ENCODE data around the gene CELF4.
"Not testable (repeated sequence)": the region's sequence is repeated elsewhere in the genome, so short reads cannot be mapped to it uniquely, and the experiment has no call there.

Gene CELF4

DNA sequence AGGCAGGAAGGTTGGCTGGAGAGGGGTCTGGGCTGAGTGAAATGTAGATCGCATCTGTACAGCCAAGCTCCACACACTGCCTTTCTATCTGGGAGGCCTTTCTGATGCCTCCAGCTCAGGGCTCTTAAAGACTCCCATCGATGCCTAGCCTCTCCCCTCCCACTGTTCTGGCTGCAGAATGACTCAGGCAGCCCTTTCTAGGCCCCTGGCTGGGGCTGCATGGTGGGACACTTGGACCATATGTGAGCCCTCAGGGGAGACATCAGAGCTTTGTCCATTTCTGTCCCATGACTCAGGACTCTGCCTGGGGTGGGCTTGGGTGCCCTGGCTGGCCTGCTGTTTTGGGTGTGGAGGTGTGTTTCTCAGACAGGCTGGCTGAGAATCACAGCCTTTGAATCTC is 101.3 kb downstream of the CELF4 start:
- DNase-seq (ENCODE audit: low spot score), result no peak

DNA sequence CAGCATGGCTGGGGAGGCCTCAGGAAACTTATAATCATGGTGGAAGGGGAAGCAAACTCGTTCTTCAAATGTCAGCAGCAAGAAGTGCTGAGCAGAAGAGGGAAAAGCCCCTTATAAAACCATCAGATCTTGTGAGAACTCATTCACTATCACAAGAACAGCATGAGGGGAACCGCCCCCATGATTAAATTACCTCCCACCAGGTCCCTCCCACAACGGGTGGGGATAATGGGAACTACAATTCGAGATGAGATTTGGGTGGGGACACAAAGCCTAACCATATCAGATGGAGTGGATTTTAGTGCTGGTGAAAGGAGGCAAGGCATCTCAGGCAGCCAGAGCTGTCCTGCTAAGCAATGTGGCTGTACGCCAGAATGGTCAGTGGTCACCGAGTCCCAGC is 104.3 kb downstream of the CELF4 start:
- DNase-seq (ENCODE audit: low spot score), result not testable (repeated sequence)

DNA sequence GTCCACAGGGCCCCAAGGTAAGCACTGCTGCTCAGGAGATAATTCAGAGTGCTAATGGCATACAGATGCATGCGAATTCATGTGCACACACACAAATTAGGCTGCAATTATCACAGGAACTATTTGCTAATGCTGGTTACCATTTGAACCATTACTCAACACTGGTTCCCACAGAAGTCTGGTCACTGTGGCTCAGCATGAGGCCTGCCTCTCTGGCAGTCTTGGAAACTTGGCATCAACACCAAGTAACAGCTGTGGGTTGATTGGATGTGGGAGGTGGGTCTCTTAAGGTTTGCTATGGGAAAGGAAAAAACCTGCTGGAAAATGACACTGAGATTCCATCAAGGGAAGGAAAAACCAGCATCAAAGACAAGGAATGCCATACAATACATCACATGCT is 105.0 kb downstream of the CELF4 start:
- DNase-seq (ENCODE audit: low spot score), result no peak

DNA sequence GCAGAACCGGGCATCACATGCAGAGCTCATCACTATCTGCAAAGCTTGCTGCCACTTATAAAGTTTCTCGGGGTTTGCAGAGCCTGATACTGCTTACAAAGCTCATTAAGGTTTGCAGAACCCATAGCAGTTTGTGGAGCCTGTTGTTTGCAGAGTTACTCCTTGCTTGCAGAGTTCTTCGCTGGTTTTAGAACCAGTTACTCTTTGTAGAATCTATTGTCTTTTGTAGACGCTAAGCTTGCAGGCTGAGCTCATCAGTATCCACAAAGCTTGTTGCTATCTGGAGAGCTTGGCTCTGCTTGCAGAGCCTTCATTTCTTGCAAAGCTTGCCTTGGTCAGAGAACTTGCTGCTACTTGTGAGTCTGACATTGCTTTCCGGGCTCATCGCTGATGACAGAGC is 106.9 kb downstream of the CELF4 start:
- DNase-seq (ENCODE audit: low spot score), result no peak

DNA sequence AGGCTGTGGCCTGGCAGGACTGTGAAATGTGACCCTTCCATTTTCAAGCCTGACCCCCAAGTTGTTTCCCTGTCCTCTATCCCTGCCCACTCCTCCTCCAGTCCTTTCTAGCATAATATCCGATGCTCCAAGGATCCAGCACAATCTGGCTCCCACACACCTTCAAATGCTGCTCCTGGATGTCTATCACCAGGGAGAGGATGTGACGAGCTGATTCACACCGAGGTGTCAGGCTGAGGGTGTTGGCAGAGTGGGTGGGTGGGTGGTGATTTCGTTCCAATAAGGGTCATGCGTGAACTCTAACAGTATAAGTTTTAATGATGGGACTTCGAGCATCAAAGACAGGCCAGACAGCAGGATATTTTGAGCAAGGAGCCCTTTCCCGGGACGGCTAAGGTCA is 107.8 kb downstream of the CELF4 start:
- DNase-seq (ENCODE audit: low spot score), result no peak

DNA sequence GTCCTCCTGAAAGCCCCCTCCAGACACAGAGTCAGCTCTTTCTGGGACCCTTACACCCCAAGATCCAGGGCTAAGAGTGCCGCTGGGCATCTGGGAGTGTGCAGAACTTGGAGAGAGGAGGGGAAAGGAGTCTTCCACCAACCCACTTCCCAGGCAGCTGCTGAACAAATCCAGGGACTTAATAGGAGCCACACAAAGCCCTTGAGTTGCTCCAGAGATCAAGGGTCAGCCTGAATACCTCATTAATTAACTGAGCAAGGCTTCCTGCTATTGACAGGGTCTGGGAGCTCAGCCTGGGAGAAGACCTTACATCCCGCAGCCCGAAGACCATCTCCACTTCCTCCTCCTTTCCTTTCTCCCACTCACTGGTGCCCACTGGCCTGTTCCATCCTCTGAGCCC is 108.3 kb downstream of the CELF4 start:
- no peak for DNase-seq (ENCODE audit: low spot score)

DNA sequence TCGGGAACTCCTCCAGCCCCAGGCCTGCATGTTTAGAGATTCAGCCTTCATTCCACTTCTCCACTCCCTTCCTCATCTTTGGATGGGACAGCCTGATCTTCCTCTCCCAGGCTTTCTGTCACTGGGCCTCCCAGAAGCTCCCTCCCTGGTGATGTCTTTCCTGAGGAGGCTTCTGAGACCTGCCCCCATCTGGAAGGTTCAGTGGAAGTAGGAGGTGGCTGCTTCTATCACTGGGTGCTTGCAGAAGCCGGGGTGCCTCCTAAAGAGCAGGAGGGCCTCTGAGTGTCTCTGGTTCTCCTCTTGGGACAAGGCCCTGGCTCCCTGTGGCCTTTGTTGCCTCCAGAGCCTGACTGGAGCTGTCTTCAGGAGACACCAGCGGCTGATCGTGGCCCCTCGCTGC is 108.7 kb downstream of the CELF4 start:
- no peak for DNase-seq (ENCODE audit: low spot score)

DNA sequence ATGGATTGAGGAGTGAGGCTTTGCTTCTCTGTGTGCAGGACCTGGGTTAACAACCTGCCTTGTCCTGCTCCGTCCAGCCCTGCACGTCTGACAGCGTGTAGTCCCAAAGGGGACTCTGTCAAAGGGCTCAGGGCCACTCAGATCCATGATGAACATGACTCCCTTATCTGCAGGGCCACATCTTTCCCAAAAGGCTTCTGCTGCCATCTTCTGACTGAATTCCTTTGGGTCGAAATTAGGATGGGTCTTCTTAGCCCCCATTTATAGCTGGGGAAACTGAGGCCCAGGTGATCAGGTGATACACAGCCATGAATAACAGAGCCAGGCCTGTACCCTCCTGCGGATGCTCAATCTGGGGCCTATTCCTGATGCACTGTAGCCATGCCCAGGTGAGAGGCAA is 109.2 kb downstream of the CELF4 start:
- no peak for DNase-seq (ENCODE audit: low spot score)

DNA sequence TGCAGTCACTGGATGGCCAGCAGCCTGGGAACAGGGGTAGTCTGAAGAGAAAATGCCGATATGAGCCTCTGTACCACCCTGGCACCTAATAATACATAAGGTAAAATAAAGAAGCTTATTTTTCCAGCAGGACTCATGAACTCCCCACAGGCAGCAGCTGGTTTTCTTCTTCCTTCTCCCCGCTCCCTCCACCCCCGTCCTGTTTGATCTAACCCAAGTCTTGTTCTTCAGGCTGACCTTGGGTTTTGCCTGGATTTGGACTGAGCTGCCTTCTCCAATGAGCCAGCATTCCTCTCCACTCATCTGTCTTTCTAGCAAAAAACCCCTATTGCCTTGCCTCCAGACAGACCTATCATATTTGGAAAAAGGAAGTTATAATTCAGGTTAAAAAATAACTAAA is 111.8 kb downstream of the CELF4 start:
- no peak for DNase-seq (ENCODE audit: low spot score)

DNA sequence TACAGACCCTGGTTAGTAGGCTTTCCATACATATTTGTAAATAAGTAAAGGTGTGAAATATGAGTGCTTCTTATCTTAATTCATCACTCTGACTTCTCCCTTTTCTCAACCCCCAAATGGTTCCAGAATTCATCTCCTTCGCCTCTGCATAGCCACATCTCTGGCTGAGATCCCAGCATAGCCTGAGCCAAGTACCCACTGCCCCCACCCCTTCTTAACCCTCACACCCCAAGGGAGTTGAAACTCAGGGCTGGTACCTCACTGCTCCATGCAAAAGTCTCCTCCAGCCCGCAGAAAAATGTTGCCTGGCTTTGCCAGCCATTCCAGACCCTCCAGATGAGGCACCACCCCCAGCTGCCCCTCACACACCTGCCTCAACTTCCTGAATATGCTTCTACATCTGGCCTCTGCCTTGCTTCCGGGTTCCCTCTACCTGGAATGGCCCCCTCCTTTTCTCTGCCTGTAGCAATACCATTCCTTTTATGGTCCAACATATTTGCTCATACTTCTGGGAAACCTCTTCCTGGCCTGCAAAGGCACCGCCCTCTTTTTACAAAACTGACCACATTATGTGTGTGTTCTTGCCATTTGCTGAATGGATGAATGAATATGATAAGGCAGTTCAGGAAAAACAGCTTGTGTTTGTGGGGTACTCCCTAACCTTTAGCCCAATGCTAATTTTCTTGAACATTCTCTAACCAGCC is 112.8 kb downstream of the CELF4 start:
- DNase-seq (ENCODE audit: low spot score), result no peak

DNA sequence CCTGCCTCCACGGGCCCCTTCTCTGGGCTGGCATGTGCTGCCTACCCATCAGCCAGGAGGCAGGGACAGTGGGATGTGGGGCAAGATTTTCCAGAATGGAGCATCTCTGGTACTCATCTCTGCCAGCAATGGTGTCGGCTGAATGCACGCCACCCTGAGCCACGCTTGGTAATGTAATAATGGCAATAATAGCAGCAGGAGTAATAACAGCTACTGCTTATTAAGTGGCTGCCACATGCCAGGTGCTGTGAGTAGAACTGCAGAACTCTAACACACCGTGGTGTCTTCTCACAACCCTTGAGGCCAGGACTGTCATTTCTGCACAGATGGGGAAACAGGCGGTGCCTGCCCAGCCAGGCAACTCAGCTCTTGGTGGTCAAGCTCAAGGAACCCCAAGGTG is 113.6 kb downstream of the CELF4 start:
- no peak for DNase-seq (ENCODE audit: low spot score)

DNA sequence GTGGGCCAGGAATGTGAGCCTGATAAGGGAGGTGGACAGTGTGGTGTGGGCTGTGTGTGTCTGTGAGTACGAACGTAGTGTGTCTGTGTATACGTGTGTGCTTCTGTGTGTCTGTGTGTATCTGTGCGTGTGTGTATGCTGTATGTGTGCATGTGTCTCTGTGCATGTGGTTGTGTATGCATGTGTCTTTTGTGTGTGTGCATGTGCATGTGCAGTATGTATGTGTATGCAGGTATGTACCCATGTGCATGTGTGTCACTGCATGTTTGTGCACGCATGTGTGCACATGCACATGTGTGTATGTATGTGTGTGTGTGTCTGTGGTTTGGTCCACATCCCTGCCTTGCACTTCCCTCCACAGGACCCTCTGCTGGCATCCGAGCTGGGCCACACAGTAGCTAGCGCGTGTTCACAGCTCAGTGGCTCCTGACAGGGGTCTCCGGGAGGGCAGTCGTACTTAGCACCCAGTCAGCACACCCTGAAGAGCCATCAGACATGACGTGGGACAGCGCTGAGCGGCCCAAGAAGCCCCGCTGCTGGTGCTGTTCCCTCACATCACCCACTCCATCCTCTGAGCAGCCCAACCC is 114.3 kb downstream of the CELF4 start:
- no peak for DNase-seq (ENCODE audit: low spot score)

DNA sequence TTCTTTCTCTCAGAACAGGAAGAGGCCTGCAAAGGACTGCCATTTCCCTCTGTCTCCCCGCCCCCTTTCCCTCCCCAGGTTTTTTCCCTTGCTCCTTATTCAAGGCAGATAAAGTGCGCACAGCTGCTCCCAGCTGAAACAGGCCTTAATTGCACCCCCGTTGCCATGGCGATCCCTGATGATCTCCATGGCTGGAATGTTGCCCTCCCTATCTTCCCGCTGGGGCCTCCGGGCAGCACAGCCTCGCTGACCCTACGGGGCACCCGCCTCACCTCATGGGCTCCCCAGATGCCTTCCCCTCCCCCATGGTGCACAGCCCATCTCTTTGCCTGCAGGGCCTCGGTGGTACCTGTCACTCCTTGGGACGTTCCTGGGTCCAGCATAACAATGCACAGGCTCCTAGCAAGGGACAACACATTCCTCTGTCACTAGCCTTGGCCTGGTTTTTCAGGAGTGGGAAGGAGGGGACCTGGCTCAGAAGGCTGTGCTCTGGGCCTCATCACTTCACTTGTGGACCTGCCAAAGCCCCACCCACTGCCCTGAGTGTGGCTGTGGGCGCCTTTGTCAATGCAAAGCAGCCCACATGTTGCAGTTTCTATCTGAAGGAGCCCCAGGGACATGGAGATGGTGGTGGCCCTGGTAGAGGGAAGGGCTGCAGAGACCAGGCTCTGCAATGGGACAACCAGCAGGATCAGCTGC is 115.0 kb downstream of the CELF4 start:
- no peak for DNase-seq (ENCODE audit: low spot score)

DNA sequence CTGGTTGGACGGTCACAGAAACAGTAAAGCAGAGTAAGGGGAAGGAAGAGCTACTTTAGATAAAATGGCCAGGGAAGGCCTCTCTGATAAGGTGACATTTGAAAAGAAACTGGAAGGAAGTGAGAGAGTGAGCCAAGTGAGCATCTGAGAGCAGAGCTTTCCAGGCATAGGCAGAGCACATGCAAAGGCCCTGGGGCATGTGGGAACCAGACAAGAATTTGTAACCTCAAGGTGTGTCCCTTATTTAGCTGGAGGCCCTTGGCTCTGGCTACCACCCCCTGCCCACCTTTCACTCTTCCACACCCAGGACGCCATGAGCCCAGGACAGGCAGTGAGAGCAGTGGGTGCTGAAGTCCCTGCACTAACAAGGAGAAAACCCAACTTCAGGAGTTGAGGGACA is 116.0 kb downstream of the CELF4 start:
- no peak for DNase-seq (ENCODE audit: low spot score)

DNA sequence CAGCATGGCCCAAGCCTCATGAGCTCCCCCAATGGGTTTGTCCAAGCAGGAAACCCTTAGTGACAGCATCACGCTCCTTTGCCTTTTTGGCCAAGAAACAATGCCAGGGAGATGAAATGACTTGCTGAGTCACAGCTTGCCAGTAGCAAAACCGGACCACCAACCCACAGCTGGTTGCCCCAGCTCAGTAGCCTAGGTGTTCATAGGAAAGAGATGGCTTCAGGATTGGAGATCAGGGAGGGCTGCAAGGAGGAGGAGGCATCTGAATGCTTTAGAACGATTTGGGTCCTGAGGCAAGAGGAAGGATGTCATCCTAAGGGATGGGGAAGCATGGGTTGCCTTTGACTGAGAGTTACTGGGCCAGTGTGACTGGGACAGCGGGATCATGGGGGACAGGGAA is 116.7 kb downstream of the CELF4 start:
- no peak for DNase-seq (ENCODE audit: low spot score)

DNA sequence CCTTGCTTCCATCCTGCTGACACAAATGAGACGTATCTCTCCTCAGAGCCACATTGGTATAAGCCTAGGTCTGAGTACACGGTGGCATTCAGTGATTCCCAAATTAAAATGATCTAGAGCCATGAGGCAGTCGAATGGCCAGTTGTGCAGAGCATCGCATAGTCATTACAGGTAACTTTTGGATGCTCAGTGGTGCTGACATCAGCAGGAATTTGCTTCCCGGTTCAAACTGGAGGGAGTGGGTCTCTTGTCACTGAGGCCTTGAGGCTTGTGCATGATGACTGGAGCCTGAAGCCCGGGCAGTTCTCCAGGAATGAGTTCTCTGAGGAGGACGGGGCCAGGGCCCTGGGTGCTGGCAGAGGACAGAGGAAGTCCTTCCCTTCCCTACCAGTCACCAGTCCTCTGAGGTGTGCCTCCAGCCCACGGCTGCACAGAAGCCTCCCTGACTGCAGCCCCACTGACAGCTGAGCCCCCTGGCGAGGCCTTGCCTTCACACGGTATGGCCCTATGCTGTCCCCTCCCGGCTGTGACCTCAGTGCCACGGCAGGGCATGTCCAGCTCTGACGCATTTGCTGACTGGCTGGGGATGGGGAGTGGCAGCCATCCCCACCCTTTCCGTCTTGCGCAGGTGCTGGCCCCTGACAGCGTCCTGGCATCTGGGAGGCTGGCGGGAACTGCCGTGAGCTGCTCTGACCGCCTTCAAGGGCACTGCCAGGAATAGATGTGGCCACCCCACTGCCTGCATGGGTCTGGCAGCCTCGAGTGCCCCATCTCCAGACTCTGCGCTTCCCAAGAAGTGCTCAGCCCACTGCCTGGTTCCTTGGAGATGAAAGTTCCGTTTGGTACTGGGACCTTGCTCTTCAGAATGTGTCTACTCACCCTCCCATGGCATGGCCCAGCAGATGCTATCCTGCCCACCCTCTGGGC is 117.4 kb downstream of the CELF4 start:
- no peak for DNase-seq (ENCODE audit: low spot score)

DNA sequence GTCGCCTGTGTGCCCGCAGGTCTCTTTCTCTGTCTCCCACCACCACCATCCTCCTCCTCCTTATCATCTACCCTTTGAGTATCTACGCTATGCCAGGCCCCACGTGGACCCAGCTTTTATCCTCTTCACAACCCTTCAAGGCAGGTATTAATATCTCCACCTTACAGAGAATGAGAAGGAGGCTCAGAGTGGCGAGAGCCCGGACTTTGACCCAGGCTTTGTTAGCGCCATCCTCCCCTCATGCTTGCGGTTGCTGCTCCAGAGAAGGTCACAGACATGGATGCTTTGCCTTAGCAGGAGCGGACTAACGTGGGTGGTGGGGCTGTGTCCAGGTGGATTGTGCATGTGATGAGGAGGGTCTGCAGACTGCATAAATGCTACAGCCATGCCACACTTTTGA is 119.8 kb downstream of the CELF4 start:
- DNase-seq (ENCODE audit: low spot score), result no peak

DNA sequence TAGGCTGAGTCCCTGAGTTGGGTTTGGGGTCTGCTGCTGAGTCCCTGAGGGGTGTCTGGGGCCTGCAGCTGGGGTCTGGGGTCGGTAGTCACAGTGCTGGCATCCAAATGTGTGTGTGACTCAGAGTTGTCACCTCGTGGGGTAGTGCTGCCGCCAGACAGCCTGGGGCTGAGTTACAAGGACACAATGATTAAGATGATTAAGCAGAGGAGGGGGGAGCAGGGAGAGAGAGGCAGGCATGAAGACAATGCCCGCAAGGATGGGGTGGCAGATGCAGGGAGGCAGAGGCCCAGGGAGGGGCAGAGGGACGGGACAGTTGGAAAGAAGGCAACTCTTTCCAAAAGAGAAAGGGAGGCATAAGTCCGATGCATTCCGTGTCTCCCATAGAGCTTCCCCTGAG is 120.2 kb downstream of the CELF4 start:
- DNase-seq (ENCODE audit: low spot score), result no peak

DNA sequence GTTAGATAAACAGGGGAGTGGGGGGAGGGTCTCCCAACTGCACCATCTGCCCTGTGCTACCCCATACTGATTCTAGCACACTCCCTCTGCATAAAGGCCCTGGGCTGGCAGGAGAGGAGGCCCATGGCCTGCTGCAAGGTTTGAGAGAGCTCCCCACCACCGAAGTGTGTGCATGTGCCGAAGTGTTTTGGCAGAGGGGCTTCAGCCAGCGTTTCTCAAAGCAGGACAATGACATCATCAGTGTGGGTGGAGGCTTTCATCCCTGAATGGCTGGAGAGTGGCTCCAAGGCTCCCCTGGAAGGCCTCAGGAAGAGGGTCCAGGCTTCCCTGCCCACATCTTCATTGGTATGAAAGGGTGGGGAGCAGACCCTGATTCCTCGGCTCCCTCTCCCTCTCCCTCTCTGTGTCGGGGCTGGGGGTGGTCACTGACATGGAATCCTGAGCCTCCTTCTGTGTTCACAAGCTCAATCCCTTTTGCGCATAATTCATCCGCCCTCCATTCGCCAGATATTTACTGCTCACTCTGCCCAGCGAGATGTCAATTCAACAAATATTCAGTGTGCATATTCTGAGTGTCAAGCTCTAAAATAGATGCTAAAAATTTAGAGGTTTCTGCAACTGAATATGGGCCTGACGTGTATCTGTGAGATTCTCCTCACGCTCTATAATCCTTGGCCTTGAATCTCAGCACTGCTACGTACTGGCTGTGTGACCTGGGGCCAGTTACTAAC is 122.1 kb downstream of the CELF4 start:
- DNase-seq (ENCODE audit: low spot score), result no peak

DNA sequence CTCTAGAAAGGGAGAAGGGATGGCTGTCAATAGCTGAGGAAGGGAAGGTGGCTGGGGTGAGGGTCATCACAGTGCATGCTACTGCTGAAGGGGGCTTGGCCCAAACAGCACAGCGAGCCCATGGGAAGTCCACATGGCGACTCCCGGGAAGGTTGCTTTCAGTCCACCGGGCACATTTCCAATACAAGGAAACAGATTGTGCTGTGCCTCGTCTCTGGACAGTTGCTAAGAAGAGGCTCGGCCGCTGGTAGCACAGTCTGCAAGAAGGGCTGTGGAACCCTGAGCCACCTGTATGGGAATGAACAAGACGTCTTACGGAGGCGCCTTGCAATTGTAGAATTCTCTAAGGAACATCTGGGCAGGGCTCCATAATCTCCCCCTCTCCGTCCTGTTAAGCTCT is 123.1 kb downstream of the CELF4 start:
- no peak for DNase-seq (ENCODE audit: low spot score)

DNA sequence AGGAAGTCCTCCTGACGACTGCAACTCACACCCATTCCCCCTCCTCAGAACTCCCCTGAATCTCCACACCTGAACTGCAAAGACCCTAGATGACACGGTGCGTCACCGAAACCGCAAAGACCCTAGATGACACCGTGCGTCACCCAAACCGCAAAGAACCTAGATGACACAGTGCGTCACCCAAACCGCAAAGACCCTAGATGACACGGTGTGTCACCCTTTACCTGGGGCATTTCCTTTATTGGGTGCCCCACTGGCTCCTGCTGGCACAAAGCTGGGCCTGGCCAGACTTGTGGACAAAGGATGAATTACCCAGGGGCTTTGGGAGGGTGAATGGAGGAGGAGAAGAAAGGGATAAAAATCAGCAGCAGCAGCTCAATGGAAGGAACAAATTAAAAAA is 123.8 kb downstream of the CELF4 start:
- no peak for DNase-seq (ENCODE audit: low spot score)

DNA sequence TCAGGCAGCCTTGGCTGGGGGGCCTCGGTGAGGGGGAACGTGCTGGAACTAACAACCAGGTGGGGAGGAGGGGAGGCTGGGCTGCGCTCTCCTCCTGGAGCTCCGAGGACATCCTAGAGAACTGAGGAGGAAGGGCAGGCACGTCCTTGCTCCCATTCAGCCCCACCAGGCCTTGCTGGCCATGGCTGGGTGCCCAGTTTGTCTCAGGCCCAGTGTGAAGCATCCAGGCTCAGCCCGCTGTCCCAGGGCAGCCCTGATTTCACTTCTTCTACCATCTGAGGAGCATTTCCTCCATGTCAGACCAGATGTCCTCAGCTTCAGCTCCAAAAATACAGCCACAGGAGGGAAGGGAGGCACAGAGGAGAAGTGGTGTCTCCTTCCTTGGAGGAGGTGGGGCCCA is 125.4 kb downstream of the CELF4 start:
- peak; percentile 24 for DNase-seq (ENCODE audit: low spot score)
